HEK293 (cell line): ENCODE results near the gene INPP4B.

ENCODE experiments used
- KLF16 ChIP-seq: fragments of 450-650 bp; formaldehyde crosslinking; IDR thresholded peaks from 2 replicates; pipeline ENCODE4 v1.5.1; 2017; ENCODE audit warnings: missing biosample characterization, missing genetic modification characterization
- MYNN ChIP-seq: fragments of 450-650 bp; formaldehyde crosslinking; IDR thresholded peaks from 2 replicates; pipeline ENCODE4 v1.5.1; 2016; ENCODE audit warnings: missing biosample characterization, missing genetic modification characterization, borderline replicate concordance
- ZEB2 ChIP-seq: fragments of 450-650 bp; formaldehyde crosslinking; IDR thresholded peaks from 2 replicates; pipeline ENCODE4 v1.5.1; 2016; ENCODE audit warnings: missing biosample characterization, missing genetic modification characterization
- ZNF423 ChIP-seq: fragments of 450-650 bp; formaldehyde crosslinking; IDR thresholded peaks from 2 replicates; pipeline ENCODE4 v1.5.1; 2016; ENCODE audit warnings: missing biosample characterization, missing genetic modification characterization
- ZNF585B ChIP-seq: fragments of 450-650 bp; formaldehyde crosslinking; IDR thresholded peaks from 2 replicates; pipeline ENCODE4 v1.5.1; 2016; ENCODE audit warnings: missing biosample characterization, missing genetic modification characterization
- ZNF837 ChIP-seq: fragments of 450-650 bp; formaldehyde crosslinking; IDR thresholded peaks from 2 replicates; pipeline ENCODE4 v1.5.1; 2016; ENCODE audit warnings: missing biosample characterization, missing genetic modification characterization
- TF ChIP-seq, protein P1 (sequence below): fragments of 450-650 bp; formaldehyde crosslinking; IDR thresholded peaks from 2 replicates; pipeline ENCODE4 v1.5.1; 2016; ENCODE audit warnings: missing biosample characterization, missing genetic modification characterization

DNA sequence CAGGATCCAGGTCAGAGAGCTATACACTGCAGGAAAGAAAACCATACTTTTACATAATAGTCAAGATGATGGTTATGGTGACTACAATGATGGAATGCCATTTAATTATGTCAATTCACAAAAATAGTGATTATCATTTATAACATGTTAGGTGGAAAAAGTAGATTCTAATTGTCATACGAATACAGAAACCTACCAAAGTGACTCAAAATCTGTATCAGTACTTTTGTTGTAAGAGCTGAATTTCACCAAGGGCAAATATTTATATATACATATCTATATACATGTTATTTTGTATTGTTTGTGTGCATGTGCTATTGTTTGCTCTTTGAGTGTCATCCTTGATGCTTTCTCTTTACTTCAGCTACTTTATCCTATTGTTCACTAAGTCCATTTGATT lies 485.4 kb downstream of the INPP4B start:
- TF ChIP-seq KLF16 (tag by site-specific recombination) (no peak), ZNF585B (tag by site-specific recombination) (no peak), ZEB2 (tag by site-specific recombination) (no peak), ZNF423 (tag by site-specific recombination) (no peak), ZNF837 (tag by site-specific recombination) (no peak), MYNN (no peak)
- TF ChIP-seq, protein P1, sequence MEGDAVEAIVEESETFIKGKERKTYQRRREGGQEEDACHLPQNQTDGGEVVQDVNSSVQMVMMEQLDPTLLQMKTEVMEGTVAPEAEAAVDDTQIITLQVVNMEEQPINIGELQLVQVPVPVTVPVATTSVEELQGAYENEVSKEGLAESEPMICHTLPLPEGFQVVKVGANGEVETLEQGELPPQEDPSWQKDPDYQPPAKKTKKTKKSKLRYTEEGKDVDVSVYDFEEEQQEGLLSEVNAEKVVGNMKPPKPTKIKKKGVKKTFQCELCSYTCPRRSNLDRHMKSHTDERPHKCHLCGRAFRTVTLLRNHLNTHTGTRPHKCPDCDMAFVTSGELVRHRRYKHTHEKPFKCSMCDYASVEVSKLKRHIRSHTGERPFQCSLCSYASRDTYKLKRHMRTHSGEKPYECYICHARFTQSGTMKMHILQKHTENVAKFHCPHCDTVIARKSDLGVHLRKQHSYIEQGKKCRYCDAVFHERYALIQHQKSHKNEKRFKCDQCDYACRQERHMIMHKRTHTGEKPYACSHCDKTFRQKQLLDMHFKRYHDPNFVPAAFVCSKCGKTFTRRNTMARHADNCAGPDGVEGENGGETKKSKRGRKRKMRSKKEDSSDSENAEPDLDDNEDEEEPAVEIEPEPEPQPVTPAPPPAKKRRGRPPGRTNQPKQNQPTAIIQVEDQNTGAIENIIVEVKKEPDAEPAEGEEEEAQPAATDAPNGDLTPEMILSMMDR (tag by site-specific recombination): no peak
